Measurements from ENCODE around the gene CACNG5.
A peak's percentile ranks its signal among the peaks of the same experiment; 100 is the strongest.
"Not testable (repeated sequence)": the region's sequence is repeated elsewhere in the genome, so short reads cannot be mapped to it uniquely, and the experiment has no call there.

Gene CACNG5

DNA sequence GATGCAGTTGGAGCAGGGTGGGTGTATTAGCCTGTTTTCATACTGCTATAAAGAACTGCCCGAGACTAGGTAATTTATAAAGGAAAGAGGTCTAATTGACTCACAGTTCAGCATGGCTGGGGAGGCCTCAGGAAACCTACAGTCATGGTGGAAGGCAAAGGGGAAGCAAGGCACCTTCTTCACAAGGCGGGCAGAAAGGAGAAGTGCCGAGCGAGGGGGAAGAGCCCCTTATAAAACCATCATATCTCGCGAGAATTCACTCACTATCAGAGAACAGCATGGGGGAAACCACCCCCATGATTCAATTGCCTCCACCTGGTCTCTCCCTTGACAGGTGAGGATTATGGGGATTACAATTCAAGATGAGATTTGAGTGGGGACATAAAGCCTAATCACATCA, 68.4 kb downstream of the CACNG5 start:
- ATAC-seq: not testable (repeated sequence)

DNA sequence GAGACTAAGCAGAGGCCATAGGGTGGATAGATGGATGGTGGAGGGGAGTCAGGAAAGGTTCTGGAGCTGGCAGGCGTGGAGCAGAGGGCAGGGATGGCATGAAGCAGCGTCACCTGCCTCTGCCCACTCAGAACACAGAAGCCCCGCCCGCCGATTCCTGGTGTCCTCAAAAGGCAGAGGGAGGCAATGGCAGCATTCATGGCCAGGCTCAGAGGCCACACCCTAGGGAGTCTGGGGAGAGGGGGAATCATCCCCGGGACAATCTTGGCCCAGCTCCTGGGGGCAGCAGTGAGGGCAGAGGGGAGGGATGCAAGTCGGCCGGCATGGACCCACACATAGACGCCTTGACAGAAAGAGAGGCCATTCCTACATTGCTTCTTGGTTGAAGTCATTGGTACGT, 68.9 kb downstream of the CACNG5 start:
- ATAC-seq: no peak
- TF ChIP-seq ZFP30 (CRISPR knock-in tag; IDR thresholded peaks at IDR 0.05) (no peak), SNAI2 (CRISPR knock-in tag; IDR thresholded peaks at IDR 0.05) (no peak), PPARA (CRISPR knock-in tag; IDR thresholded peaks at IDR 0.05; ENCODE audit: borderline replicate concordance) (no peak), ZFP3 (CRISPR knock-in tag; IDR thresholded peaks at IDR 0.05) (no peak), CSDC2 (CRISPR knock-in tag; IDR thresholded peaks at IDR 0.05) (no peak), CSRNP3 (CRISPR knock-in tag; IDR thresholded peaks at IDR 0.05) (no peak), PATZ1 (CRISPR knock-in tag; IDR thresholded peaks at IDR 0.05; ENCODE audit: borderline replicate concordance) (no peak), OSR1 (CRISPR knock-in tag; IDR thresholded peaks at IDR 0.05) (no peak), ZNF565 (CRISPR knock-in tag; conservative IDR thresholded peaks at IDR 0.05; ENCODE audit: low read depth) (no peak), TOX (CRISPR knock-in tag; IDR thresholded peaks at IDR 0.05; ENCODE audit: borderline replicate concordance) (no peak), RARB (CRISPR knock-in tag; IDR thresholded peaks at IDR 0.05) (no peak), BACH2 (CRISPR knock-in tag; IDR thresholded peaks at IDR 0.05; ENCODE audit: borderline replicate concordance) (no peak), ARNTL (CRISPR knock-in tag; IDR thresholded peaks at IDR 0.05; ENCODE audit: borderline replicate concordance, low read depth) (no peak), TCF4 (CRISPR knock-in tag; IDR thresholded peaks at IDR 0.05; ENCODE audit: borderline replicate concordance) (no peak), ZNF70 (CRISPR knock-in tag; IDR thresholded peaks at IDR 0.05) (no peak), ESRRG (CRISPR knock-in tag; IDR thresholded peaks at IDR 0.05) (no peak)
- TF ChIP-seq, protein P1, sequence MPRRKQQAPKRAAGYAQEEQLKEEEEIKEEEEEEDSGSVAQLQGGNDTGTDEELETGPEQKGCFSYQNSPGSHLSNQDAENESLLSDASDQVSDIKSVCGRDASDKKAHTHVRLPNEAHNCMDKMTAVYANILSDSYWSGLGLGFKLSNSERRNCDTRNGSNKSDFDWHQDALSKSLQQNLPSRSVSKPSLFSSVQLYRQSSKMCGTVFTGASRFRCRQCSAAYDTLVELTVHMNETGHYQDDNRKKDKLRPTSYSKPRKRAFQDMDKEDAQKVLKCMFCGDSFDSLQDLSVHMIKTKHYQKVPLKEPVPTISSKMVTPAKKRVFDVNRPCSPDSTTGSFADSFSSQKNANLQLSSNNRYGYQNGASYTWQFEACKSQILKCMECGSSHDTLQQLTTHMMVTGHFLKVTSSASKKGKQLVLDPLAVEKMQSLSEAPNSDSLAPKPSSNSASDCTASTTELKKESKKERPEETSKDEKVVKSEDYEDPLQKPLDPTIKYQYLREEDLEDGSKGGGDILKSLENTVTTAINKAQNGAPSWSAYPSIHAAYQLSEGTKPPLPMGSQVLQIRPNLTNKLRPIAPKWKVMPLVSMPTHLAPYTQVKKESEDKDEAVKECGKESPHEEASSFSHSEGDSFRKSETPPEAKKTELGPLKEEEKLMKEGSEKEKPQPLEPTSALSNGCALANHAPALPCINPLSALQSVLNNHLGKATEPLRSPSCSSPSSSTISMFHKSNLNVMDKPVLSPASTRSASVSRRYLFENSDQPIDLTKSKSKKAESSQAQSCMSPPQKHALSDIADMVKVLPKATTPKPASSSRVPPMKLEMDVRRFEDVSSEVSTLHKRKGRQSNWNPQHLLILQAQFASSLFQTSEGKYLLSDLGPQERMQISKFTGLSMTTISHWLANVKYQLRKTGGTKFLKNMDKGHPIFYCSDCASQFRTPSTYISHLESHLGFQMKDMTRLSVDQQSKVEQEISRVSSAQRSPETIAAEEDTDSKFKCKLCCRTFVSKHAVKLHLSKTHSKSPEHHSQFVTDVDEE (CRISPR knock-in tag; IDR thresholded peaks at IDR 0.05): no peak
- TF ChIP-seq, protein P2, sequence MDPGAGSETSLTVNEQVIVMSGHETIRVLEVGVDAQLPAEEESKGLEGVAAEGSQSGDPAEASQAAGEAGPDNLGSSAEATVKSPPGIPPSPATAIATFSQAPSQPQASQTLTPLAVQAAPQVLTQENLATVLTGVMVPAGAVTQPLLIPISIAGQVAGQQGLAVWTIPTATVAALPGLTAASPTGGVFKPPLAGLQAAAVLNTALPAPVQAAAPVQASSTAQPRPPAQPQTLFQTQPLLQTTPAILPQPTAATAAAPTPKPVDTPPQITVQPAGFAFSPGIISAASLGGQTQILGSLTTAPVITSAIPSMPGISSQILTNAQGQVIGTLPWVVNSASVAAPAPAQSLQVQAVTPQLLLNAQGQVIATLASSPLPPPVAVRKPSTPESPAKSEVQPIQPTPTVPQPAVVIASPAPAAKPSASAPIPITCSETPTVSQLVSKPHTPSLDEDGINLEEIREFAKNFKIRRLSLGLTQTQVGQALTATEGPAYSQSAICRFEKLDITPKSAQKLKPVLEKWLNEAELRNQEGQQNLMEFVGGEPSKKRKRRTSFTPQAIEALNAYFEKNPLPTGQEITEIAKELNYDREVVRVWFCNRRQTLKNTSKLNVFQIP (CRISPR knock-in tag; IDR thresholded peaks at IDR 0.05; ENCODE audit: borderline replicate concordance, low read depth): no peak

- ATAC-seq: peak; percentile 58
- TF ChIP-seq ZNF70 (CRISPR knock-in tag; IDR thresholded peaks at IDR 0.05): no peak
- TF ChIP-seq ZNF565 (CRISPR knock-in tag; conservative IDR thresholded peaks at IDR 0.05; ENCODE audit: low read depth): no peak
- no peak for TF ChIP-seq CSDC2 (CRISPR knock-in tag; IDR thresholded peaks at IDR 0.05)
- TF ChIP-seq PPARA (CRISPR knock-in tag; IDR thresholded peaks at IDR 0.05; ENCODE audit: borderline replicate concordance): no peak
- TF ChIP-seq SNAI2 (CRISPR knock-in tag; IDR thresholded peaks at IDR 0.05): no peak
- no peak for TF ChIP-seq GLIS3 (CRISPR knock-in tag; IDR thresholded peaks at IDR 0.05)
- TF ChIP-seq BACH2 (CRISPR knock-in tag; IDR thresholded peaks at IDR 0.05; ENCODE audit: borderline replicate concordance): no peak
- TF ChIP-seq ARNTL (CRISPR knock-in tag; IDR thresholded peaks at IDR 0.05; ENCODE audit: borderline replicate concordance, low read depth): no peak
- no peak for TF ChIP-seq PATZ1 (CRISPR knock-in tag; IDR thresholded peaks at IDR 0.05; ENCODE audit: borderline replicate concordance)
- no peak for TF ChIP-seq ESRRG (CRISPR knock-in tag; IDR thresholded peaks at IDR 0.05)
- TF ChIP-seq CREB5 (CRISPR knock-in tag; IDR thresholded peaks at IDR 0.05; ENCODE audit: low read depth): no peak
- TF ChIP-seq, protein P2 (CRISPR knock-in tag; IDR thresholded peaks at IDR 0.05; ENCODE audit: borderline replicate concordance, low read depth): no peak
- no peak; the same call in 1 of the 2 replicates for TF ChIP-seq ZNF8 (CRISPR knock-in tag; IDR thresholded peaks at IDR 0.05)
- no peak for TF ChIP-seq OSR1 (CRISPR knock-in tag; IDR thresholded peaks at IDR 0.05)
Observed at GRCh38 chr17:66904760-66905624, 70.1 kb downstream of the CACNG5 start.

All from SK-N-SH treated with all-trans-retinoic acid at 6 μM for 48 hours (cell line).